GM23248 (cell line): ENCODE data around the gene PYDC2.

Source experiments
- EZH2 ChIP-seq: fragments of 200-600 bp; sonication (generic); IDR thresholded peaks from 2 replicates; pipeline ENCODE4 v1.6.1; 2018; ENCODE audit warnings: antibody characterized with exemption, mild to moderate bottlenecking; ENCODE audit not compliant: insufficient read depth, poor library complexity, severe bottlenecking
- EZH2phosphoT487 ChIP-seq: fragments of 200-600 bp; sonication (generic); IDR thresholded peaks from 2 replicates; pipeline ENCODE4 v1.6.1; 2018; ENCODE audit warnings: antibody characterized with exemption, moderate library complexity, mild to moderate bottlenecking, low read depth; ENCODE audit not compliant: insufficient read depth

- no peak for TF ChIP-seq EZH2
- TF ChIP-seq EZH2phosphoT487: no peak
Observed at GRCh38 chr3:191414732-191415131, 46.2 kb upstream of the PYDC2 start.
